Smooth muscle cell (in vitro differentiated cells): Measurements from ENCODE around the gene CACNA1D. TPM values are rescaled to one million over a fixed set of nuclear protein-coding genes. Genes with fewer than 3 reads are reported as not detected.

Source experiments
- DNase-seq: peaks from one replicate; lab custom pipeline; 2025; ENCODE audit not compliant: unreplicated experiment; lab: John Stamatoyannopoulos, UW
- H2AFZ ChIP-seq: fragments of 200-600 bp; sonication (generic); 2 replicates; pipeline ENCODE4 v1.6.0; 2016; ENCODE audit warnings: antibody characterized with exemption, low read depth, mild to moderate bottlenecking
- H3F3A ChIP-seq: fragments of 200-600 bp; sonication (generic); 2 replicates; pipeline ENCODE4 v1.6.0; 2017; ENCODE audit warnings: antibody characterized with exemption, low read depth
- H3K27ac ChIP-seq: fragments of 200-600 bp; sonication (generic); 2 replicates; pipeline ENCODE4 v1.5.1; 2016; ENCODE audit warnings: low read depth, mild to moderate bottlenecking
- H3K27me3 ChIP-seq: fragments of 200-600 bp; sonication (generic); 2 replicates; pipeline ENCODE4 v1.6.1; 2016; ENCODE audit warnings: low read depth, mild to moderate bottlenecking
- H3K36me3 ChIP-seq: fragments of 200-600 bp; sonication (generic); 2 replicates; pipeline ENCODE4 v1.5.1; 2016; ENCODE audit warnings: low read depth
- H3K4me1 ChIP-seq: fragments of 200-600 bp; sonication (generic); 2 replicates; pipeline ENCODE4 v1.5.1; 2016; ENCODE audit warnings: low read depth
- H3K4me2 ChIP-seq: fragments of 200-600 bp; sonication (generic); 2 replicates; pipeline ENCODE4 v1.6.0; 2016; ENCODE audit warnings: mild to moderate bottlenecking
- H3K4me3 ChIP-seq: fragments of 200-600 bp; sonication (generic); 2 replicates; pipeline ENCODE4 v1.5.1; 2016; ENCODE audit warnings: mild to moderate bottlenecking
- H3K79me2 ChIP-seq: fragments of 200-600 bp; sonication (generic); 2 replicates; pipeline ENCODE4 v1.6.0; 2016; ENCODE audit warnings: low read depth, mild to moderate bottlenecking
- H3K9ac ChIP-seq: fragments of 200-600 bp; sonication (generic); 2 replicates; pipeline ENCODE4 v1.6.0; 2016; ENCODE audit warnings: low read depth
- H3K9me3 ChIP-seq: fragments of 200-600 bp; sonication (generic); replicated peaks from 2 replicates; pipeline ENCODE4 v1.5.1; 2016; ENCODE audit warnings: low read depth
- H4K20me1 ChIP-seq: fragments of 200-600 bp; sonication (generic); 2 replicates; pipeline ENCODE4 v1.6.0; 2016; ENCODE audit warnings: low read depth
- CTCF ChIP-seq: fragments of 200-600 bp; sonication (generic); IDR thresholded peaks from 2 replicates; pipeline ENCODE4 v1.5.1; 2017; ENCODE audit warnings: borderline replicate concordance, mild to moderate bottlenecking, antibody characterized with exemption; ENCODE audit not compliant: insufficient read depth, poor library complexity, severe bottlenecking
- WGBS: methylation state at CpG from one replicate; pipeline ENCODE4 v1.1.7; 2016; ENCODE audit warnings: low lambda C conversion rate; 5-methylcytosine and 5-hydroxymethylcytosine counted together
- polyA plus RNA-seq: library from polyadenylated mRNA; unstranded; fragments of >200 nt; fragmentation: Nextera tagmentation; extraction: Ambion mirVana; gene quantifications from 2 replicates; pipeline ENCODE4 v1.2.1, GENCODE V29; 2016
- total RNA-seq: library from RNA; depleted of rRNA; stranded (reverse); fragments of >200 nt; gene quantifications from 2 replicates; pipeline ENCODE4 v1.2.3, GENCODE V29; 2014

The CACNA1D gene
- total and polyA plus RNA-seq, 2 experiments from 2014 or later, result 0.63 to 1.4 TPM

- Histone ChIP-seq H3K9me3 (no peaks in the 10 kb centered on the region), H3K27ac (no peak overlapping the region), H3K4me2 (no peak overlapping the region), H3K79me2 (no peaks in the 10 kb centered on the region), H4K20me1 (no peaks in the 10 kb centered on the region), H3K9ac (no peak overlapping the region), H3F3A (no peaks in the 10 kb centered on the region), H3K36me3 (no peaks in the 10 kb centered on the region), H2AFZ (no peak overlapping the region), H3K27me3 (peaks cover 40% of the 10 kb centered on the region), H3K4me1 (no peaks in the 10 kb centered on the region), H3K4me3 (no peak overlapping the region)
- TF ChIP-seq CTCF, result no peak
- WGBS, result 81% methylated on average over 5 of the region's 5 CpGs
- no peak for DNase-seq
These were observed 177.0 kb downstream of the CACNA1D start for GRCh38 chr3:53671192-53671960.

- H2AFZ ChIP-seq, result no peak overlapping the region
- DNase-seq, result no peak
- peaks cover 35% of the 10 kb centered on the region for H3K27me3 ChIP-seq
- no peak overlapping the region for H3K9ac ChIP-seq
- H3K4me2 ChIP-seq, result no peak overlapping the region
- no peaks in the 10 kb centered on the region for H3K9me3 ChIP-seq
- H4K20me1 ChIP-seq, result no peaks in the 10 kb centered on the region
- H3K36me3 ChIP-seq, result no peaks in the 10 kb centered on the region
- no peak for TF ChIP-seq CTCF
- no peaks in the 10 kb centered on the region for H3K4me1 ChIP-seq
- 80% methylated on average over 1 of the region's 1 CpG for WGBS
- no peak overlapping the region for H3K27ac ChIP-seq
- no peaks in the 10 kb centered on the region for H3K79me2 ChIP-seq
- H3K4me3 ChIP-seq, result no peak overlapping the region
- no peaks in the 10 kb centered on the region for H3F3A ChIP-seq
These were observed 177.5 kb downstream of the CACNA1D start for GRCh38 chr3:53671961-53672299.

- 88% methylated on average over 5 of the region's 5 CpGs for WGBS
- Histone ChIP-seq H3K4me1 (no peaks in the 10 kb centered on the region), H4K20me1 (no peaks in the 10 kb centered on the region), H2AFZ (no peak overlapping the region), H3K4me2 (no peak overlapping the region), H3K36me3 (no peaks in the 10 kb centered on the region), H3K9me3 (no peaks in the 10 kb centered on the region), H3F3A (no peaks in the 10 kb centered on the region), H3K4me3 (no peak overlapping the region), H3K9ac (no peak overlapping the region), H3K79me2 (no peaks in the 10 kb centered on the region), H3K27ac (no peak overlapping the region), H3K27me3 (peaks cover 27% of the 10 kb centered on the region)
- no peak for DNase-seq
- no peak for TF ChIP-seq CTCF
These were observed 178.6 kb downstream of the CACNA1D start for GRCh38 chr3:53672981-53673380.
